ENCODE data around the gene INTS1. TPM values are rescaled to one million over a fixed set of nuclear protein-coding genes. Genes with fewer than 3 reads are reported as not detected.

INTS1 gene
- total RNA-seq, 1 experiment from 2014 or later, result 161 TPM

GRCh38 chr7:1542841-1543747 is 38.9 kb upstream of the INTS1 start:
- no peak overlapping the region; the same call in 1 of the 2 replicates for H3K27ac Mint-ChIP-seq
- H3K9me3 Mint-ChIP-seq, result no peaks in the 10 kb centered on the region
- DNase-seq (ENCODE audit: low spot score), result no peak
- no peak for TF ChIP-seq ZNF232 (CRISPR knock-in tag; IDR thresholded peaks at IDR 0.05)
- no peak for TF ChIP-seq HMGA2 (CRISPR knock-in tag; IDR thresholded peaks at IDR 0.05)
- no peak for TF ChIP-seq STAT6 (CRISPR knock-in tag; conservative IDR thresholded peaks at IDR 0.05; ENCODE audit: low read depth)
- no peak for TF ChIP-seq GRHL2 (CRISPR knock-in tag; IDR thresholded peaks at IDR 0.05; ENCODE audit: insufficient replicate concordance, severe bottlenecking)
- ATAC-seq, result no peak
- H3K4me3 Mint-ChIP-seq, result no peak overlapping the region
- H3K27me3 Mint-ChIP-seq (ENCODE audit: low read depth), result no peaks in the 10 kb centered on the region
- ChIA-PET CTCF (interaction anchor here (2.7 kb wide), 1 partner anchor 15 kb away, joined by 6 read pairs; no protein-coding TSS in a partner anchor), POLR2A (no interaction called here)
- no peaks in the 10 kb centered on the region for H3K36me3 Mint-ChIP-seq
- H3K4me1 Mint-ChIP-seq, result no peaks in the 10 kb centered on the region

- DNase-seq (ENCODE audit: low spot score), result no peak
- ChIA-PET POLR2A (no interaction called here), CTCF (no interaction called here)
- no peak for ATAC-seq
- no peaks in the 10 kb centered on the region for H3K27me3 Mint-ChIP-seq (ENCODE audit: low read depth)
- no peaks in the 10 kb centered on the region for H3K9me3 Mint-ChIP-seq
- no peak overlapping the region for H3K27ac Mint-ChIP-seq
- no peak overlapping the region for H3K4me3 Mint-ChIP-seq
- peaks cover 3% of the 10 kb centered on the region; the same call in 1 of the 2 replicates for H3K4me1 Mint-ChIP-seq
- no peaks in the 10 kb centered on the region for H3K36me3 Mint-ChIP-seq
- TF ChIP-seq ZNF396 (CRISPR knock-in tag; IDR thresholded peaks at IDR 0.05; ENCODE audit: borderline replicate concordance), result no peak
- TF ChIP-seq HMGA2 (CRISPR knock-in tag; IDR thresholded peaks at IDR 0.05), result no peak
- TF ChIP-seq EMX1 (CRISPR knock-in tag; IDR thresholded peaks at IDR 0.05), result no peak
- TF ChIP-seq ERG (CRISPR knock-in tag; IDR thresholded peaks at IDR 0.05), result no peak
- no peak for TF ChIP-seq GABPB1 (CRISPR knock-in tag; IDR thresholded peaks at IDR 0.05)
Observed at GRCh38 chr7:1542329-1542728, 38.1 kb upstream of the INTS1 start.

GRCh38 chr7:1541431-1542162 is 37.4 kb upstream of the INTS1 start:
- no peak for DNase-seq (ENCODE audit: low spot score)
- CTCF ChIA-PET, result interaction anchor here (0.8 to 1.1 kb wide), 3 partner anchors 11 to 15 kb away, joined by 3 to 4 read pairs (median 3); partner anchors contain the start of gene TMEM184A
- H3K36me3 Mint-ChIP-seq, result no peaks in the 10 kb centered on the region
- H3K9me3 Mint-ChIP-seq, result no peaks in the 10 kb centered on the region
- no peak overlapping the region for H3K4me3 Mint-ChIP-seq
- no peak overlapping the region for H3K27ac Mint-ChIP-seq
- no peaks in the 10 kb centered on the region for H3K27me3 Mint-ChIP-seq (ENCODE audit: low read depth)
- POLR2A ChIA-PET, result no interaction called here
- peaks cover 6% of the 10 kb centered on the region for H3K4me1 Mint-ChIP-seq
- ATAC-seq, result no peak
- TF ChIP-seq ATF6 (CRISPR knock-in tag; IDR thresholded peaks at IDR 0.05) (no peak), ZNF423 (CRISPR knock-in tag; IDR thresholded peaks at IDR 0.05) (no peak), NFYB (CRISPR knock-in tag; conservative IDR thresholded peaks at IDR 0.05; ENCODE audit: low read depth) (no peak), ZSCAN18 (CRISPR knock-in tag; IDR thresholded peaks at IDR 0.05) (no peak), MLX (CRISPR knock-in tag; IDR thresholded peaks at IDR 0.05) (no peak), ZNF219 (CRISPR knock-in tag; IDR thresholded peaks at IDR 0.05; ENCODE audit: borderline replicate concordance) (no peak), SMAD3 (CRISPR knock-in tag; IDR thresholded peaks at IDR 0.05; ENCODE audit: borderline replicate concordance) (no peak), ZNF281 (CRISPR knock-in tag; IDR thresholded peaks at IDR 0.05) (no peak), ELF4 (CRISPR knock-in tag; IDR thresholded peaks at IDR 0.05; ENCODE audit: low read depth) (no peak), MAX (CRISPR knock-in tag; IDR thresholded peaks at IDR 0.05) (no peak)
